Posterior cingulate gyrus (tissue), 11 donors: ENCODE measurements around the gene SYMPK.

ENCODE experiments used
- DNase-seq, 10 donors: peaks; one replicate each; pipeline versions ENCODE4 v3.0.0 to v3.0.0-alpha.2; 2020 to 2021; ENCODE audit warnings: mixed read lengths in 3 of 10
- intact Hi-C: fragments of 100-400 bp; cut with DNase I; formaldehyde crosslinking; loops from one replicate; pipeline ENCODE4 v1.15.1; 2023

SYMPK gene

DNA sequence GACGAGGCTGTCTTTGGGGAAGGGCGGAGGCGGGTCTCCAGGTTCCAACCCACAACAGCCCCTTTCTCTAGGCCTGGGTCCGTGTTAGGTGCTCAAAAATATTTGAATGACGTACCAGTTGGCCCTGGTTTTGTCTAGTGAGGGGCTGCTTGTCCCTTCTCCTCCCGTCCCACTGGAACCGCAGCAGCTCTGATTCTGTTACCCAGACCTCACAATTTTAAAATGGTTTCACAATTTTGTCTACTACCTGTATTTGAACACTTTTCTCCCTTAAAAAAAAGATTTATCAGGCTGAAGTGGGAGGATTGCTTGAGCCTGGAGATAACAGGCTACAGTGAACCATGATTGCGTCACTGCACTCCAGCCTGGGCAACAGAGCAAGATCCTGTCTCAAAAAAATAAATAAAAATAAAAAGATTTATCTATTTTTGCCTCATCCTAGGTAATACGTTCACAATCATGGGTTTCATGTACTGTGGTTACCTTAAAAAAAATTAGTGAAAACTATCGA lies 24.3 kb upstream of the SYMPK start:
- no peak for DNase-seq
- intact Hi-C loops = loop anchor here (2.0 kb wide), 3 partner anchors 16 to 130 kb away; partner anchors contain the start of genes MYPOP and SYMPK

GRCh38 chr19:45886427-45887199 lies 23.7 kb upstream of the SYMPK start:
- intact Hi-C loops = loop anchor here (2.0 kb wide), 3 partner anchors 16 to 130 kb away; partner anchors contain the start of genes MYPOP and SYMPK
- DNase-seq = peak; percentile 86 to 98 (median 90)

DNA sequence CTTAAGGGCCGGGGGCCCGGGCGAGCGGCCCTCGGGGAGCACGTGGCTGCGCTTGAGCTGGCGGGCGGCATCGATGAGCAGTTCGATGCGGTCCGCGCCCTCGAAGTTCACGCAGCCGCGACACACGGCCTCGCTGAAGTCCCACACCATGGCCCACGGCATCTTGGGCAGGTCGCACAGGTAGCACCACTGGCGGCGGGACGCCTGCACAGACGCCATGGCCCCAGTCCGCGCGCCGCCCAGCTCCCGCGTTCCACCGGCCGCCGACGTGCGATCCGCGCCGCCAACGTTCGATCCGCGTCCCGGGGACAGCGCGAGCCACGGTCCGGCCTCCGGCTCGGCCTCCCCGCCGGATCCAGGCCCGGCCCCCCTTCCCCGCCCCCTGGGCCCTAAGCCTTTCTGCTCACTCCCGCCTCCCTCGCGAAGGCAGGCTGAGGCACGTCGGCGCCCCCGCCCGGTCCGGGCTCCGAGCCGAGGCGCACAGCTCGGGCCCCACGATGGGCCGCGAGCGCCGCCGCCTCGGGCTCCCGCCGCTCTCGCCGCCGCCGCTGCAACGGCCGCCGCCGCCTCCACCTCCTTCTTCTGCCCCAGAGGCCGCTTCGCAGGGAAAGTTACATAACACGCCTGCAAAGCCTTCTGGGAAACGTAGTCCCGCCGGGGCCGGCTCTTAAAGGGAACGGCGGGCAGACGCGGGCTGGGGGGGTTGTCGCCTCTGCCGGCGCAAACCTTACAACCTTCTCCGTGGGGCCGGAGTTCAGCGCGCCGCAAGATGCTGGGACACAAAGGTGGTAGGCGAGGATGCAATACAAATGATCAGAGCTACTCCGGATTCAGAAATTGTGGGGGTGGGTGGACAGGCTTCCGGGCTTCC lies 22.8 kb upstream of the SYMPK start, which contains the start of gene IRF2BP1:
Gene IRF2BP1, minus strand, starts transcription at position 586 of the 871 bp plus-strand sequence. Its CDS starts 367 bp downstream, at position 219.
- intact Hi-C loops = loop anchor here (2.0 kb wide), 3 partner anchors 17 to 131 kb away; partner anchors contain the start of genes MYPOP and SYMPK
- DNase-seq = peak; percentile 87 to 99 (median 92)

- intact Hi-C loops = no loop called here
Measured at GRCh38 chr19:45884682-45885555, 22.0 kb upstream of the SYMPK start.

GRCh38 chr19:45883881-45884681 lies 21.1 kb upstream of the SYMPK start:
- intact Hi-C loops = no loop called here

More at GRCh38 chr19:45884682-45885555, 22.0 kb upstream of the SYMPK start:
- no peak for DNase-seq

DNA sequence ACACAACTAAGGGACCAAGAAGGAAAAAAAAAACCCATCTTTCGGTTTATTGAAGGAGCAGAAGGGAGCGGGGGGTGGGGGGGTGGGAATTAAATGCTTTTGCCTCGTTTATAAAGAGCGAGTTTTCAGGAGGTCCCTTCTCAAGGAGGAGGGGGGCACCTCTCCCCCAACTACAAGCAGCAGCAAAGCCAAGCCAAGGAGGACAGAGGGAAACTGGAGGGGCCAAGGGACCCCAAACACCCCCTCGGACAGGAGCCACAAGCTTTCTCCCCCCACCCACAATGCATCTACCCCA lies 20.6 kb upstream of the SYMPK start:
- intact Hi-C loops = no loop called here
- no peak for DNase-seq

More at GRCh38 chr19:45883881-45884681, 21.1 kb upstream of the SYMPK start:
- peak in 1 of 10 donors; percentile 87 for DNase-seq

- DNase-seq = peak; percentile 26 to 96 (median 66)
- intact Hi-C loops = no loop called here
Measured at GRCh38 chr19:45882652-45883585, 20.0 kb upstream of the SYMPK start.

- no peak for DNase-seq
- intact Hi-C loops = no loop called here
Measured at GRCh38 chr19:45881909-45882528, 19.1 kb upstream of the SYMPK start.

GRCh38 chr19:45881082-45881908 lies 18.3 kb upstream of the SYMPK start:
- intact Hi-C loops = no loop called here
- DNase-seq = no peak

DNA sequence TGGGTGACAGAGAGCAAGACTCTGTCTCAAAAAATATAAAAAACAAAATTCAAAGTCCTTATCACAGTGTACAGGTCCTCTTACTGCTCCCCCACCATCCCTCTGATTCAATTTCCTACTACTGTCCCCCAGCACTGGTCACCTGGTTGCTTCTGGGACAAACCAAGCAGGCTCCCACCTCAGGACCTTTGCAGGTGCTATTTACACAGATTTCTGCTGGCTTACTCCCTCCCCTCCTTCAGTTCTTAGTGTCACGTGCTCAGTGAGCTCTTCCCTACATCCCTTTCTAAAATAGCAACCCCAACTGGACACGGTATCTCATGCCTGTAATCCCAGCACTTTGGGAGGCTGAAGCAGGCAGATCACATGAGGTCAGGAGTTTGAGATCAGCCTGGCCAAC lies 17.0 kb upstream of the SYMPK start:
- intact Hi-C loops = no loop called here
- no peak for DNase-seq

DNA sequence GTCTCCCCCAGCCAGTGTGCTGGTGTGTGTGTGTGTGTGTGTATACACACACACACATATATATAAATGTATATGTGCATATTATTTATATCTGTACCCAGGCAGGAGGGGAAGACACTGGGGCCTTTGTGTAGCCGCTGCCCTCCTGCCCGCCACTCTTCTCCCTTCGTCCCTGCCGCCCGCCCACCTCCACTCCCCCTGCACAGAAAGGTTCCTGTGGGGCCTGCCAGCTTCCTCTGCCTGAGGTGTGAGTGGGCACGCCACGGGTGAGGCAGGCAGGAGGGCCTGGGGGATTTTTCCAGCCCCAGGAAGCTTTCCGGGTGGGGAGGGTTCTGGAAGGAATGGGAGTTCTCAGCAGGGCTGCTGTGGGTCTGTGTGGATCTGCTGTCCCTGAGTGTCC lies 16.1 kb upstream of the SYMPK start:
- intact Hi-C loops = no loop called here
- peak in 1 of 10 donors; percentile 48 for DNase-seq

- DNase-seq = peak in 1 of 10 donors; percentile 41
- intact Hi-C loops = no loop called here
Measured at GRCh38 chr19:45878043-45878794, 15.3 kb upstream of the SYMPK start.

- intact Hi-C loops = no loop called here
- DNase-seq = no peak
Measured at GRCh38 chr19:45876411-45877197, 13.7 kb upstream of the SYMPK start.

DNA sequence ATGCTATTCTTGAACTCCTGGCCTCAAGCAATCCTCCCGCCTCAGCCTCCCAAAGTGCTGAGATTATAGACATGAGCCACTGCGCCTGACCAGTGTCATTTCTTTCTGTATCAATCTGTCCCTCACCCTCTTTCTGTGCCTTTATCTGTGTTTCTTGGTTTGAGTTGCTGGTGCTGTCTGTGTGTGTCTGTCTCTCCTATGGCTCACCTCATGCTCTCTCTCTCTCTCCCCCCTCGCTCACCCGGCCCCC lies 13.1 kb upstream of the SYMPK start:
- intact Hi-C loops = no loop called here
- no peak for DNase-seq

- intact Hi-C loops = no loop called here
- DNase-seq = no peak
Measured at GRCh38 chr19:45874620-45874966, 11.6 kb upstream of the SYMPK start.
